Measurements from ENCODE around the gene MRPS34. TPM values are rescaled to one million over a fixed set of nuclear protein-coding genes. Genes with fewer than 3 reads are reported as not detected.

The MRPS34 gene
- total RNA-seq, 4 donors from 2014 or later, result 65.4 to 120 (median 90.0) TPM

Small RNAs within 50 kb of the gene (microRNA-seq; reads per million reads assigned to microRNA genes)
- 0 to 2.6 reads per million in 2 donors for gene MIR3177 (ENCODE audit: borderline replicate concordance in 2 of 2)

Other genes starting within 250 kb of the MRPS34 start
- 10 to 100 TPM; 14.7 to 27.7 (median 22.1) TPM for gene TMEM204, start 239.5 kb downstream of the MRPS34 start, total RNA-seq
- 1 to 10 TPM; 3.4 to 5.2 (median 4.8) TPM for gene IFT140, start 161.1 kb downstream of the MRPS34 start, total RNA-seq
- 10 to 100 TPM in 1 of 4 donors, 1 to 10 TPM in 3; 7.0 to 10.7 (median 8.7) TPM for gene CRAMP1, start 160.8 kb downstream of the MRPS34 start, total RNA-seq
- 10 to 100 TPM in 3 of 4 donors, 1 to 10 TPM in 1; 8.7 to 28.2 (median 15.9) TPM for gene JPT2, start 94.9 kb downstream of the MRPS34 start, total RNA-seq
- gene MAPK8IP3, start 66.9 kb downstream of the MRPS34 start, total RNA-seq, result 10 to 100 TPM in 3 of 4 donors, 1 to 10 TPM in 1; 6.5 to 22.6 (median 13.9) TPM
- gene NME3, start 1.6 kb downstream of the MRPS34 start, total RNA-seq, result 10 to 100 TPM; 18.1 to 41.4 (median 34.2) TPM
- gene EME2, start 324 bp downstream of the MRPS34 start, total RNA-seq, result 1 to 10 TPM; 2.1 to 9.2 (median 6.2) TPM
- 100 to 1,000 TPM in 1 of 4 donors, 10 to 100 TPM in 3; 86.2 to 161 (median 88.3) TPM for gene SPSB3, start 9.4 kb upstream of the MRPS34 start, total RNA-seq
- gene NUBP2, start 9.8 kb upstream of the MRPS34 start, total RNA-seq, result 100 to 1,000 TPM in 1 of 4 donors, 10 to 100 TPM in 3; 77.3 to 163 (median 80.7) TPM
- under 1 TPM in 2 of 4 donors, not detected in 2; 0.20 to 0.22 TPM for gene IGFALS, start 20.6 kb upstream of the MRPS34 start, total RNA-seq
- 100 to 1,000 TPM; 216 to 440 (median 261) TPM for gene HAGH, start 53.7 kb upstream of the MRPS34 start, total RNA-seq
- gene FAHD1, start 54.1 kb upstream of the MRPS34 start, total RNA-seq, result 10 to 100 TPM; 28.2 to 57.1 (median 49.1) TPM
- not detected for gene MEIOB, start 99.0 kb upstream of the MRPS34 start, total RNA-seq
- gene HS3ST6, start 145.3 kb upstream of the MRPS34 start, total RNA-seq, result not detected
- gene MSRB1, start 170.1 kb upstream of the MRPS34 start, total RNA-seq, result 10 to 100 TPM; 16.7 to 40.7 (median 35.2) TPM
- gene RPL3L, start 181.6 kb upstream of the MRPS34 start, total RNA-seq, result 100 to 1,000 TPM; 116 to 354 (median 188) TPM
- gene NDUFB10, start 186.4 kb upstream of the MRPS34 start, total RNA-seq, result 1,000 to 10,000 TPM in 1 of 4 donors, 100 to 1,000 TPM in 3; 530 to 1,014 (median 743) TPM
- gene RPS2, start 191.7 kb upstream of the MRPS34 start, total RNA-seq, result 1,000 to 10,000 TPM; 1,162 to 1,876 (median 1,684) TPM
- not detected for gene RNF151, start 193.7 kb upstream of the MRPS34 start, total RNA-seq
- 10 to 100 TPM; 48.2 to 79.5 (median 71.4) TPM for gene TBL3, start 198.9 kb upstream of the MRPS34 start, total RNA-seq
- gene NOXO1, start 208.3 kb upstream of the MRPS34 start, total RNA-seq, result under 1 TPM in 2 of 4 donors, not detected in 2; 0.33 to 0.46 TPM
- 10 to 100 TPM; 16.3 to 27.0 (median 20.1) TPM for gene GFER, start 211.1 kb upstream of the MRPS34 start, total RNA-seq
- gene SYNGR3, start 216.8 kb upstream of the MRPS34 start, total RNA-seq, result 1 to 10 TPM in 1 of 4 donors, not detected in 3; 2.3 TPM
- gene ZNF598, start 236.7 kb upstream of the MRPS34 start, total RNA-seq, result 10 to 100 TPM; 57.0 to 92.2 (median 75.4) TPM
- not detected for gene NPW, start 246.7 kb upstream of the MRPS34 start, total RNA-seq

Measured in gastrocnemius medialis (tissue), 4 donors.